ENCODE results near the gene CACNA2D4. TPM values are rescaled to one million over a fixed set of nuclear protein-coding genes. Genes with fewer than 3 reads are reported as not detected.

CACNA2D4 gene
- total and polyA plus RNA-seq, 8 donors, result 0.60 to 3.1 (median 2.0) TPM

DNA sequence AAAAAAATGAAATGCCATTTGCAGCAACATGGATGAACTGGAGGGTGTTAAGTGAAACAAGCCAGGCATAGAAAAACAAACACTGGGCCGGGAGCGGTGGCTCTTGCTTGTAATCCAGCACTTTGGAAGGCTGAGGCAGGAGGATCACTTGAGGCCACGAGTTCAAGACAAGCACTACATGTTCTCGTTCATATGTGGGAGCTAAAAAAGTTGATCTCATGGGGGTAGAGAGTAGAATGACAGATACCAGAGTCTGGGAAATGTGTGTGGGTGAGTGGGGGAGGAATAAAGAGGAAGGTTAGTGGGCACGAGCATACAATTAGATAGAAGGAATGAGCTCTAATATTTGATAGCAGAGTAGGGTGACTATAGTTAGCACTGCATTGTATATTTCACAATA lies 21.5 kb downstream of the CACNA2D4 start:
- Histone ChIP-seq H3K27me3 (no peaks in the 10 kb centered on the region), H3K27ac (no peak overlapping the region), H3K4me3 (no peak overlapping the region), H3K36me3 (no peaks in the 10 kb centered on the region), H3K4me1 (no peaks in the 10 kb centered on the region), H3K9me3 (no peaks in the 10 kb centered on the region)
- no peak for FAIRE-seq
- no peak for TF ChIP-seq CTCF (IDR thresholded peaks at IDR 0.05)
- 69 to 81% methylated on average over 5 of the region's 5 CpGs for WGBS, 2 donors
- no peak for DNase-seq
- intact Hi-C loops (cut with DNase I), result no loop called here
- no peak for ATAC-seq

GRCh38 chr12:1890810-1891209 lies 27.6 kb downstream of the CACNA2D4 start:
- no peak for ATAC-seq
- no peaks in the 10 kb centered on the region for H3K36me3 ChIP-seq
- WGBS, 2 donors, result 78 to 90% methylated on average over 2 of the region's 2 CpGs
- TF ChIP-seq CTCF (IDR thresholded peaks at IDR 0.05), result no peak
- H3K27ac ChIP-seq, result no peak overlapping the region
- DNase-seq, result peak in 1 of 6 donors; percentile 7
- intact Hi-C loops (cut with DNase I), result no loop called here
- no peaks in the 10 kb centered on the region for H3K9me3 ChIP-seq
- no peaks in the 10 kb centered on the region for H3K27me3 ChIP-seq
- H3K4me3 ChIP-seq, result no peak overlapping the region
- H3K4me1 ChIP-seq, result no peaks in the 10 kb centered on the region
- no peak for FAIRE-seq

GRCh38 chr12:1890119-1890703 lies 28.2 kb downstream of the CACNA2D4 start:
- Histone ChIP-seq H3K27me3 (no peaks in the 10 kb centered on the region), H3K9me3 (no peaks in the 10 kb centered on the region), H3K36me3 (no peaks in the 10 kb centered on the region), H3K4me1 (no peaks in the 10 kb centered on the region), H3K27ac (no peak overlapping the region), H3K4me3 (no peak overlapping the region)
- DNase-seq, result no peak
- no peak for FAIRE-seq
- no peak for TF ChIP-seq CTCF (IDR thresholded peaks at IDR 0.05)
- WGBS, 2 donors, result 79 to 89% methylated on average over 8 of the region's 8 CpGs
- no peak for ATAC-seq
- intact Hi-C loops (cut with DNase I), result no loop called here

DNA sequence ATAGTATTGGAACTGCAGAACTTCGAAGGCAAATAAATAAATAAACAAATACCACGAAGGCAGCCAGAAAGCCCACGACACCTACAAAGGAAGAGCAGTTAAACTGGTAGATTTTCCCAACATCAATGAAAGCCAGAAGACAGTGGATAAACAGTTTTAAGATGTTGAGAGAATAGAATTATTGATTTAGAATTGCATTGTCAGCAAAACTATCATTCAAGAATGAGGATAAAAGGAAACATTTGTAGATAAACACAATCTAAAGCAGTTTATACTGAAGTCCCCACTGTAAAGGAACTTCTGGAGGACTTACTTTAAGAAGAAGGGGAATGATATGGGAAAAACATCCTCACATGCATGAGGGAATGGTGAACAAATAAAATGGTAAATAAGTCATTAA lies 29.5 kb downstream of the CACNA2D4 start:
- no peak overlapping the region for H3K27ac ChIP-seq
- FAIRE-seq, result no peak
- no peak overlapping the region for H3K4me3 ChIP-seq
- no peaks in the 10 kb centered on the region for H3K9me3 ChIP-seq
- no peak for TF ChIP-seq CTCF (IDR thresholded peaks at IDR 0.05)
- no peak for DNase-seq
- no peaks in the 10 kb centered on the region for H3K36me3 ChIP-seq
- H3K4me1 ChIP-seq, result no peaks in the 10 kb centered on the region
- H3K27me3 ChIP-seq, result no peaks in the 10 kb centered on the region
- ATAC-seq, result no peak
- 63 to 82% methylated on average over 3 of the region's 3 CpGs for WGBS, 2 donors
- intact Hi-C loops (cut with DNase I), result no loop called here

GRCh38 chr12:1886396-1887008 lies 31.9 kb downstream of the CACNA2D4 start:
- Histone ChIP-seq H3K9me3 (no peaks in the 10 kb centered on the region), H3K4me3 (no peak overlapping the region), H3K4me1 (no peaks in the 10 kb centered on the region), H3K36me3 (no peaks in the 10 kb centered on the region), H3K27ac (no peak overlapping the region), H3K27me3 (no peaks in the 10 kb centered on the region)
- intact Hi-C loops (cut with DNase I), result no loop called here
- no peak for FAIRE-seq
- ATAC-seq, result no peak
- DNase-seq, result no peak
- 73 to 74% methylated on average over 10 of the region's 10 CpGs for WGBS, 2 donors
- TF ChIP-seq CTCF (IDR thresholded peaks at IDR 0.05), result no peak
